GM12874 (cell line): Measurements from ENCODE around the gene ANKRD44.

ENCODE experiments used
- TF ChIP-seq, protein P1 (sequence below): IDR thresholded peaks from 2 replicates; pipeline ENCODE4 v1.5.1; 2011; ENCODE audit warnings: low read depth, mild to moderate bottlenecking, control low read depth, low read length, moderate library complexity; ENCODE audit not compliant: insufficient read depth

ANKRD44 gene

DNA sequence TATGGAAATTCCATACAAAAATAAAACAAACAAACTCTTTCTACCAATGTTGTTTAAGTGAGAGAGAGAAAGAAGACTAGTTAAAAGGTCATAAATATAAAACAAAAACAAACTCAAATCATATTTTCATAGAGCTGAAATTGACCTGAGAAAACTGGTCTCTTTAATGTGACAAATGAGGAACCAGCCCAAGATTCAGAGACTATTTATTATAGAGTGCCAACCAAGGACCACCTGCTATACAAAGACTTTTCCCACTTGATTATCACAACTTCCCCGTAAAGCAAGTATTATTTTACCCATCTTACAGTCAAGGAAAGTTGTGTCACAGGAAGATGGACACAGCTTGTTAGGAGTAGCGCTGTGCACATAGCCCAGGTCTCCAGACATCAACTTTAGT lies 13.3 kb downstream of the ANKRD44 start:
- TF ChIP-seq, protein P1, sequence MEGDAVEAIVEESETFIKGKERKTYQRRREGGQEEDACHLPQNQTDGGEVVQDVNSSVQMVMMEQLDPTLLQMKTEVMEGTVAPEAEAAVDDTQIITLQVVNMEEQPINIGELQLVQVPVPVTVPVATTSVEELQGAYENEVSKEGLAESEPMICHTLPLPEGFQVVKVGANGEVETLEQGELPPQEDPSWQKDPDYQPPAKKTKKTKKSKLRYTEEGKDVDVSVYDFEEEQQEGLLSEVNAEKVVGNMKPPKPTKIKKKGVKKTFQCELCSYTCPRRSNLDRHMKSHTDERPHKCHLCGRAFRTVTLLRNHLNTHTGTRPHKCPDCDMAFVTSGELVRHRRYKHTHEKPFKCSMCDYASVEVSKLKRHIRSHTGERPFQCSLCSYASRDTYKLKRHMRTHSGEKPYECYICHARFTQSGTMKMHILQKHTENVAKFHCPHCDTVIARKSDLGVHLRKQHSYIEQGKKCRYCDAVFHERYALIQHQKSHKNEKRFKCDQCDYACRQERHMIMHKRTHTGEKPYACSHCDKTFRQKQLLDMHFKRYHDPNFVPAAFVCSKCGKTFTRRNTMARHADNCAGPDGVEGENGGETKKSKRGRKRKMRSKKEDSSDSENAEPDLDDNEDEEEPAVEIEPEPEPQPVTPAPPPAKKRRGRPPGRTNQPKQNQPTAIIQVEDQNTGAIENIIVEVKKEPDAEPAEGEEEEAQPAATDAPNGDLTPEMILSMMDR: no peak

DNA sequence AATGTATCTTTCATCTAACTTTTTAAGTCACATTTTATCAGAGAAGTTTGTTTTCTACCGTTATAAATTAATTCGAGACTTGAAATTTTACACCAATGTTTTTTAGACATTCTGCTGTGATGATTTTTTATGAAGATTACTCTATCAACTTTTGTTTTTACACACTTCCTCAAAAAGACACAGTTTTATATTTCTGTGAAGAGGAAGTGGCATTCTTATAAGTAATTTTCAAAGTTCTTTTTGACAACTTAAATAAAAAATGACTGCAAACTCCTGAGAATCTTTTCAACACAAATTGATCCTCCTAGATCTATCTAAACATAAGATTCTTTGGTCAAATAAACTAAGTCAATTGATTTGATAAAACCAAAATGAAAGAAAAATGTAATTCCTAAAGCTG lies 13.7 kb downstream of the ANKRD44 start:
- TF ChIP-seq, protein P1: no peak

DNA sequence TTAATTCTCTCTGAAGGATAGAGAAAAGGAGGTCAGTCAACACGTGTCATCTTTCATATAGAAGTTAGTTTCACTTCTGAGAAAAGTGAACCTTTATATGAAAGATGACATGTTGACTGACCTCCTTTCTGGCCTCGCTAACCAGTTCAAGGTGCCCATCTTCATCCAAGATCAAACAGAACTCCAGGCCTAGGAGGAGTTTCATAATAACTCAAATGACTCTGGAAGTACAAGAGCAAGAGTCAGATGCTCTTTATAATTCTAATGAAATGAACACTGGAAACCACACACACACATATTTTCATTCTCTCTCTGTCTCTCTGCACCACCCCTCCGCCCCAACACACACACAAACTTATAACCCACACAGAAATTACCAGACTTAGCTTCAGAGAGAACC lies 16.3 kb downstream of the ANKRD44 start:
- TF ChIP-seq, protein P1: no peak

DNA sequence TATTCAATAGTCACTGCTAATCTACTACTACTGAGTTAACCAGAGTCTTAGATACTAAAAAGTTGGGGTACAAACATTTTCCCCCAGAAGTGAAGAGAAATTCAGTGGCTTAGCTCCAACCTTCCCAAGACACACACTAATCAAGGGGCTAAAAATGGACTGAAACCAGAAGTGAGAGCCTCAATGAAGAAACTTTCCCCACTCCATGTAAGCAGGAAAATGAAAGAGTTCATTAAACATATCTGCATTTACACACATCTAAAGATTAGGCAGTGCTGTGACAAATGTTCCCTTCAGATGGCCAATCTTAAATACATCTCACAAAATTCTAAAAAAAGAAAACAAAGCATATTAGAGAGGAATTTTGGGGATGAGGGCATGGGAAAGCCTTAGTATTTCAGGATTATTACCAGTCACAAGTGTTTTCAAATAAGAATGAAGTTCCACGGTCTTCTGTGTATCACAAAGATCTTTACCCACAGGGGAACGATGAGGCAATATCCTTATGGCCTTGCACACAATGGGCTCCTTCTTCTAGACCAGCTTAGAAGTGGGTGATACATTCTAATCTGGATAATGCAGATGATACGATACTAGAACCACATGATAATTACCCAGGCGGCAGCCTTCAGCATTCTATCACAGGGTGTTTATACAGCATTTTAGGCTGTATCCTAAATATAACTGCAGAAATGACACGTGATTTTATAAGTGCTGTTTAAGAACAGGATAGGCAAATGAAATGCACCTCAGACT lies 17.1 kb downstream of the ANKRD44 start:
- TF ChIP-seq, protein P1: no peak

DNA sequence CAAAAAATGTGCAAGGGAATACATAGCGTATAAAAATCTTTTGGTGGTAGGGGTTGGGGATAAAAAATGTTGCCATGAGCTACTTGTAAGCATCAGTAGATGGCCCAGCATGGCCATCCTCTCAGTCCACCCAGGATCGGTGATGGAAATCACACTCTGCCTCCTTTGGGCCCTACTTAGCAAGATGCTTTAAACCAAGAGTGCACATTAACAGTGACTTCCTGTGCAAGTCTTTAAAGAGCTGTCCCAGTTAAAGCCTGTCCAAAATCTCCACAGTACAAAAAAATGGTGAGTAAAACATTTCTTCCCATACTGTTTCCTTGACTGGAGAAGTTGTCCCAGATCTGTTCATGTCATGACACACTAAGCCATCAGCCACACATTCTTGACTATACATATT lies 18.0 kb downstream of the ANKRD44 start:
- TF ChIP-seq, protein P1: no peak

DNA sequence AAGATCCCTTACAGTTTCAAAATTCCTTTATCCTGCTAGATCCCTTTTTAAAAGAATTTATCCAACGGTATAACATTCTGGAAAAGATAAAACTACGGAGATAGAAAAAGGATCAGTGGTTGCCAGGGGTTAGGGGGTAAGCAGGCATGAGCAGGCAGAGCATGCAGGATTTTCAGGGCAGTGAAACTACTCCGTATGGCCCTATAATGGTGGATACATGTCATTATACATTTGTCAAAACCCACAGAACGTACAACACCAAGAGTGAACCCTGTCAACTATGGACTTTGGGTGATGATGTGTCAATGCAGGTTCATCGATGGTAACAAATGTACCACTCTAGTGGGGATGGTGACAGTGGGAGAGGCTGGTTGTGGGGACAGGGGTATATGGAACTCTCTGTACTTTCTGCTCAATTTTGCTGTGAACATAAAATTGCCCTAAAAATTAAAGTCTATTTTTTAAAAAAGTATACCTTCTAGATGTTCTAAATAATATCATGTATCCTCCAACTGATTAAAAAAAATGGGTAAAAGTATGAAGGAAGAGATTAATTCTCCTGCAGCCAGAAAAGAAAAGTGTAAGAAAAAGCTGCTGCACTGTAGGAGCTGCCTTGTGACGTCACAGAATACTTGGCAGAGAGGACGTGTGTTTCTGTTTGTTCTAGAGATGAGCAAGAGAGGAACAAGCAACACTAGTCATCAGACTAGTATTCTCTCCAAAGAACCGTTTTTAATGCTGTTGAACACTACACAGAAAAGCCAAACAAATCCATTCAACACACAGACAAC lies 23.6 kb downstream of the ANKRD44 start:
- TF ChIP-seq, protein P1: no peak

DNA sequence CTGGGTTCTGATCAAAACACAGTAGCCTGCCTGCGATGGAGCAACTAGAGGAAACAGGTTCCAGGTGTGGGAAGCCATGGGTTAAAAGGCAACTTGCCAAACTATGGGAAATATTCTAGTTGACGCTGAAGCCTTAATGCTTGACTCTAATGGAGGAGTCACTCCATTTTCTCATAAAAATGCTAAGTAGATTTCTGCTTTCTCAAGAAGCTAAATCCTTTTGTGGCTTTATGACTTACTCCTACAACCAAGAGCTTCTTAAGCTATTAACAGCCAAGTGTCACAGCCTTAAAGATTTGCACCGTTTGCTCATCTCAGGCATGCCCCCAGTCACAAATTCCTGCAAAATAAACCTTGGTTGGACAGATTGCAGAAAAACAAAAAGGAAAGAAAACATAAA lies 25.2 kb downstream of the ANKRD44 start:
- TF ChIP-seq, protein P1: no peak
